Stromal cell of bone marrow (primary cell): ENCODE data around the gene FPR3.

Source experiments
- DNase-seq: peaks from one replicate; pipeline ENCODE4 v3.0.0-alpha.2; 2012; ENCODE audit warnings: low read depth

FPR3 gene

GRCh38 chr19:51807111-51807701, 12.2 kb downstream of the FPR3 start:
- DNase-seq: no peak

GRCh38 chr19:51807925-51808324, 13.0 kb downstream of the FPR3 start:
- DNase-seq: no peak

- DNase-seq: peak; percentile 59
These were observed 13.5 kb downstream of the FPR3 start for GRCh38 chr19:51808333-51808986.

- no peak for DNase-seq
These were observed 14.8 kb downstream of the FPR3 start for GRCh38 chr19:51809787-51810186.

- no peak for DNase-seq
These were observed 15.3 kb downstream of the FPR3 start for GRCh38 chr19:51810223-51810622.

- DNase-seq: no peak
These were observed 16.4 kb downstream of the FPR3 start for GRCh38 chr19:51811344-51811743.

- DNase-seq: no peak
These were observed 20.1 kb downstream of the FPR3 start for GRCh38 chr19:51815043-51815442.

GRCh38 chr19:51816711-51817110, 21.8 kb downstream of the FPR3 start:
- no peak for DNase-seq

GRCh38 chr19:51820011-51820410, 25.1 kb downstream of the FPR3 start:
- no peak for DNase-seq

- no peak for DNase-seq
These were observed 26.0 kb downstream of the FPR3 start for GRCh38 chr19:51820831-51821446.

- no peak for DNase-seq
These were observed 26.5 kb downstream of the FPR3 start for GRCh38 chr19:51821456-51821855.

GRCh38 chr19:51821921-51822320, 27.0 kb downstream of the FPR3 start:
- DNase-seq: no peak

GRCh38 chr19:51822325-51822724, 27.4 kb downstream of the FPR3 start:
- DNase-seq: peak; percentile 44

- no peak for DNase-seq
These were observed 28.0 kb downstream of the FPR3 start for GRCh38 chr19:51822946-51823345.

- DNase-seq: no peak
These were observed 29.5 kb downstream of the FPR3 start for GRCh38 chr19:51824281-51825005.

- no peak for DNase-seq
These were observed 35.3 kb downstream of the FPR3 start for GRCh38 chr19:51830274-51830673.

- no peak for DNase-seq
These were observed 42.2 kb downstream of the FPR3 start for GRCh38 chr19:51837145-51837544.

GRCh38 chr19:51861870-51862622, 67.1 kb downstream of the FPR3 start:
- no peak for DNase-seq

- DNase-seq: no peak
These were observed 78.1 kb downstream of the FPR3 start for GRCh38 chr19:51873097-51873496.
